Neuronal stem cell (in vitro differentiated cells): ENCODE measurements around the gene ACOT11.

ENCODE experiments used
- DNase-seq: peaks from one replicate; pipeline ENCODE4 v3.0.0-alpha.2; 2013; ENCODE audit warnings: low spot score
- H2AFZ ChIP-seq: one replicate; pipeline ENCODE4 v1.6.1; 2013; ENCODE audit warnings: mild to moderate bottlenecking, low read length, inconsistent platforms
- H2AK5ac ChIP-seq: 2 replicates; pipeline ENCODE4 v1.6.1; 2013; ENCODE audit warnings: low read depth, mild to moderate bottlenecking, inconsistent platforms, low read length, moderate library complexity, mixed read lengths
- H2BK120ac ChIP-seq: 2 replicates; pipeline ENCODE4 v1.6.1; 2013; ENCODE audit warnings: low read depth, mild to moderate bottlenecking, inconsistent platforms, low read length, moderate library complexity, mixed read lengths
- H2BK12ac ChIP-seq: one replicate; pipeline ENCODE4 v1.6.1; 2013; ENCODE audit warnings: low read length, inconsistent platforms
- H2BK15ac ChIP-seq: 2 replicates; pipeline ENCODE4 v1.6.1; 2013; ENCODE audit warnings: mild to moderate bottlenecking, low read length, inconsistent platforms, mixed read lengths
- H2BK5ac ChIP-seq: one replicate; pipeline ENCODE4 v1.6.1; 2013; ENCODE audit warnings: inconsistent platforms, mild to moderate bottlenecking, low read length, moderate library complexity
- H3K14ac ChIP-seq: one replicate; pipeline ENCODE4 v1.6.1; 2013; ENCODE audit warnings: low read length, inconsistent platforms
- H3K18ac ChIP-seq: 2 replicates; pipeline ENCODE4 v1.6.1; 2013; ENCODE audit warnings: low read length, inconsistent platforms
- H3K23ac ChIP-seq: 2 replicates; pipeline ENCODE4 v1.6.1; 2013; ENCODE audit warnings: low read depth, mild to moderate bottlenecking, mixed read lengths, low read length, inconsistent platforms; ENCODE audit not compliant: poor library complexity
- H3K27ac ChIP-seq: replicated peaks from 3 replicates; pipeline ENCODE4 v1.5.1; 2013; ENCODE audit warnings: low read length, inconsistent platforms
- H3K27me3 ChIP-seq, 3 experiments: 2 replicates each; pipeline ENCODE4 v1.6.1; 2013; ENCODE audit warnings: low read length in 3 of 3, mild to moderate bottlenecking in 2 of 3, inconsistent platforms in 1 of 3, low read depth in 1 of 3, mixed read lengths in 1 of 3, moderate library complexity in 1 of 3; ENCODE audit not compliant: control insufficient read depth in 3 of 3, insufficient read depth in 3 of 3
- H3K36me3 ChIP-seq, 2 donors: replicated peaks in 1 of 2; 2 replicates each; pipeline ENCODE4 v1.6.1; 2013; ENCODE audit warnings: low read length in 2 of 2; ENCODE audit not compliant: control insufficient read depth in 2 of 2, insufficient read depth in 2 of 2
- H3K4ac ChIP-seq: 2 replicates; pipeline ENCODE4 v1.6.1; 2013; ENCODE audit warnings: inconsistent platforms, mild to moderate bottlenecking, low read length, moderate library complexity
- H3K4me1 ChIP-seq, 2 donors: 1 replicate in 1 of 2; 2 replicates in 1 of 2; pipeline ENCODE4 v1.6.1; 2013; ENCODE audit warnings: low read length in 2 of 2, low read depth in 1 of 2; ENCODE audit not compliant: control insufficient read depth in 2 of 2, insufficient read depth in 1 of 2
- H3K4me2 ChIP-seq: one replicate; pipeline ENCODE4 v1.6.1; 2013; ENCODE audit warnings: mild to moderate bottlenecking, low read length, inconsistent platforms; ENCODE audit not compliant: insufficient read depth, poor library complexity, severe bottlenecking
- H3K4me3 ChIP-seq, 2 donors: 2 replicates each; pipeline ENCODE4 v1.5.1; 2013; ENCODE audit warnings: low read length in 2 of 2, mild to moderate bottlenecking in 2 of 2, inconsistent platforms in 1 of 2, moderate library complexity in 1 of 2
- H3K79me1 ChIP-seq: one replicate; pipeline ENCODE4 v1.6.1; 2013; ENCODE audit warnings: low read depth, mild to moderate bottlenecking, inconsistent platforms, low read length, moderate library complexity
- H3K9ac ChIP-seq: one replicate; pipeline ENCODE4 v1.6.1; 2013; ENCODE audit warnings: mild to moderate bottlenecking, low read depth, low read length, inconsistent platforms; ENCODE audit not compliant: poor library complexity
- H3K9me3 ChIP-seq, 2 donors: replicated peaks in 1 of 2; 2 replicates each; pipeline versions ENCODE3 to v1.6.1; 2013; ENCODE audit warnings: low read length in 2 of 2, mild to moderate bottlenecking in 2 of 2, inconsistent platforms in 1 of 2, low read depth in 1 of 2, mixed read lengths in 1 of 2, moderate library complexity in 1 of 2; ENCODE audit not compliant: control insufficient read depth in 2 of 2, insufficient read depth in 1 of 2
- H4K8ac ChIP-seq: one replicate; pipeline ENCODE4 v1.6.1; 2013; ENCODE audit warnings: low read depth, mild to moderate bottlenecking, inconsistent platforms, low read length, moderate library complexity
- H4K91ac ChIP-seq: one replicate; pipeline ENCODE4 v1.6.1; 2013; ENCODE audit warnings: low read length, low read depth, mild to moderate bottlenecking, inconsistent platforms; ENCODE audit not compliant: poor library complexity
- WGBS, 2 donors: extraction: QIAGEN DNeasy Blood & Tissue Kit; methylation state at CpG; one replicate each; pipeline ENCODE4 v1.1.7; 2013; ENCODE audit warnings: missing lambda C conversion rate in 2 of 2, mixed read lengths in 1 of 2; ENCODE audit not compliant: insufficient read length in 2 of 2, insufficient replicate concordance in 1 of 2; ENCODE audit errors: extremely low coverage in 2 of 2; 5-methylcytosine and 5-hydroxymethylcytosine counted together

Gene ACOT11

GRCh38 chr1:54585181-54586066 is 37.4 kb downstream of the ACOT11 start:
- no peak overlapping the region for H3K4ac ChIP-seq
- H3K4me1 ChIP-seq, result peaks cover 11 to 21% of the 10 kb centered on the region in 2 donors
- H3K4me2 ChIP-seq, result no peak overlapping the region
- no peaks in the 10 kb centered on the region for H3K79me1 ChIP-seq
- no peaks in the 10 kb centered on the region for H3K36me3 ChIP-seq
- no peak overlapping the region for H4K8ac ChIP-seq
- H3K14ac ChIP-seq, result no peak overlapping the region
- no peak overlapping the region for H2AK5ac ChIP-seq
- H3K4me3 ChIP-seq, result no peak overlapping the region
- DNase-seq, result no peak
- no peak overlapping the region for H3K27ac ChIP-seq
- peak overlapping the region; percentile 96 for H2BK12ac ChIP-seq
- H2BK120ac ChIP-seq, result no peak overlapping the region
- no peak overlapping the region for H2AFZ ChIP-seq
- no peak overlapping the region for H3K23ac ChIP-seq
- no peaks in the 10 kb centered on the region for H3K27me3 ChIP-seq
- no peak overlapping the region for H2BK15ac ChIP-seq
- H2BK5ac ChIP-seq, result no peak overlapping the region
- no peak overlapping the region for H3K18ac ChIP-seq
- no peak overlapping the region for H3K9ac ChIP-seq
- H4K91ac ChIP-seq, result peak overlapping the region; percentile 17
- H3K9me3 ChIP-seq, result no peaks in the 10 kb centered on the region
- WGBS, 2 donors, result no CpG with 5 or more reads among the region's 15 CpGs

- H3K23ac ChIP-seq, result no peak overlapping the region
- H3K4me3 ChIP-seq, result no peak overlapping the region
- H3K18ac ChIP-seq, result peak overlapping the region; percentile 19
- no peak overlapping the region for H3K27ac ChIP-seq
- WGBS, 2 donors, result no CpG with 5 or more reads among the region's 2 CpGs
- no peaks in the 10 kb centered on the region for H3K9me3 ChIP-seq
- peaks cover 0 to 4% of the 10 kb centered on the region in 2 donors for H3K4me1 ChIP-seq
- no peak overlapping the region for H3K9ac ChIP-seq
- peak overlapping the region; percentile 52 for H2BK15ac ChIP-seq
- H3K14ac ChIP-seq, result no peak overlapping the region
- no peak overlapping the region for H2BK12ac ChIP-seq
- H4K8ac ChIP-seq, result no peak overlapping the region
- DNase-seq, result no peak
- no peak overlapping the region for H3K4me2 ChIP-seq
- no peak overlapping the region for H2AFZ ChIP-seq
- no peaks in the 10 kb centered on the region for H3K36me3 ChIP-seq
- H4K91ac ChIP-seq, result no peak overlapping the region
- H2AK5ac ChIP-seq, result peak overlapping the region; percentile 70
- H2BK120ac ChIP-seq, result no peak overlapping the region
- no peak overlapping the region for H2BK5ac ChIP-seq
- no peaks in the 10 kb centered on the region for H3K79me1 ChIP-seq
- H3K4ac ChIP-seq, result no peak overlapping the region
- H3K27me3 ChIP-seq, result no peaks in the 10 kb centered on the region
These were observed 40.3 kb downstream of the ACOT11 start for GRCh38 chr1:54588377-54588776.

- Histone ChIP-seq H3K9ac (no peak overlapping the region), H3K18ac (no peak overlapping the region), H3K27me3 (no peaks in the 10 kb centered on the region), H2BK120ac (no peak overlapping the region), H3K4me1 (peaks cover 0 to 3% of the 10 kb centered on the region in 2 donors), H4K8ac (no peak overlapping the region), H2AFZ (no peak overlapping the region), H3K79me1 (no peaks in the 10 kb centered on the region), H3K9me3 (no peaks in the 10 kb centered on the region), H4K91ac (no peak overlapping the region), H3K4me3 (no peak overlapping the region), H2BK5ac (no peak overlapping the region), H3K23ac (no peak overlapping the region), H2BK12ac (no peak overlapping the region), H3K4me2 (no peak overlapping the region), H3K36me3 (no peaks in the 10 kb centered on the region), H3K27ac (no peak overlapping the region), H2BK15ac (no peak overlapping the region), H2AK5ac (no peak overlapping the region), H3K14ac (no peak overlapping the region), H3K4ac (no peak overlapping the region)
- WGBS, 2 donors, result no CpG with 5 or more reads among the region's 5 CpGs
- no peak for DNase-seq
These were observed 43.2 kb downstream of the ACOT11 start for GRCh38 chr1:54591127-54591756.

GRCh38 chr1:54593571-54594160 is 45.6 kb downstream of the ACOT11 start:
- no peaks in the 10 kb centered on the region for H3K9me3 ChIP-seq
- peak overlapping the region; percentile 41 for H3K4ac ChIP-seq
- H3K4me2 ChIP-seq, result no peak overlapping the region
- peak overlapping the region; percentile 22 for H3K18ac ChIP-seq
- peak overlapping the region; percentile 61 for H2AK5ac ChIP-seq
- no peaks in the 10 kb centered on the region for H3K36me3 ChIP-seq
- peak overlapping the region; percentile 83 for H2BK5ac ChIP-seq
- no peak overlapping the region for H3K23ac ChIP-seq
- H4K8ac ChIP-seq, result no peak overlapping the region
- peak overlapping the region; percentile 16 for H3K9ac ChIP-seq
- no peak overlapping the region for H4K91ac ChIP-seq
- H2BK120ac ChIP-seq, result no peak overlapping the region
- no peak overlapping the region for H3K27ac ChIP-seq
- H3K79me1 ChIP-seq, result no peaks in the 10 kb centered on the region
- H3K27me3 ChIP-seq, result no peaks in the 10 kb centered on the region
- H3K4me1 ChIP-seq, result peaks cover 0 to 3% of the 10 kb centered on the region in 2 donors
- H2AFZ ChIP-seq, result no peak overlapping the region
- no peak for DNase-seq
- no CpG with 5 or more reads among the region's 10 CpGs for WGBS, 2 donors
- no peak overlapping the region for H3K4me3 ChIP-seq
- no peak overlapping the region for H2BK12ac ChIP-seq
- H2BK15ac ChIP-seq, result no peak overlapping the region
- peak overlapping the region; percentile 47 for H3K14ac ChIP-seq
